ENCODE data around the gene PPT1. TPM values are rescaled to one million over a fixed set of nuclear protein-coding genes. Genes with fewer than 3 reads are reported as not detected.

PPT1 gene
- total and polyA plus RNA-seq, 2 of the 13 experiments (the other 11 are each of a cell fraction or from before 2014, with no cell fraction given) = 129 TPM

GRCh38 chr1:40096977-40097782 is at the start of gene PPT1 (continued):
- TF ChIP-seq, protein P1, sequence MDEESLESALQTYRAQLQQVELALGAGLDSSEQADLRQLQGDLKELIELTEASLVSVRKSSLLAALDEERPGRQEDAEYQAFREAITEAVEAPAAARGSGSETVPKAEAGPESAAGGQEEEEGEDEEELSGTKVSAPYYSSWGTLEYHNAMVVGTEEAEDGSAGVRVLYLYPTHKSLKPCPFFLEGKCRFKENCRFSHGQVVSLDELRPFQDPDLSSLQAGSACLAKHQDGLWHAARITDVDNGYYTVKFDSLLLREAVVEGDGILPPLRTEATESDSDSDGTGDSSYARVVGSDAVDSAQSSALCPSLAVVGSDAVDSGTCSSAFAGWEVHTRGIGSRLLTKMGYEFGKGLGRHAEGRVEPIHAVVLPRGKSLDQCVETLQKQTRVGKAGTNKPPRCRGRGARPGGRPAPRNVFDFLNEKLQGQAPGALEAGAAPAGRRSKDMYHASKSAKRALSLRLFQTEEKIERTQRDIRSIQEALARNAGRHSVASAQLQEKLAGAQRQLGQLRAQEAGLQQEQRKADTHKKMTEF (CRISPR knock-in tag; IDR thresholded peaks at IDR 0.05) = peak; percentile 85; the same call in 1 of the 2 replicates
- TF ChIP-seq ZMYM3 (CRISPR knock-in tag; IDR thresholded peaks at IDR 0.05) (peak; percentile 75; the same call in 1 of the 2 replicates), TBP (CRISPR knock-in tag; IDR thresholded peaks at IDR 0.05) (no peak), ZFP36 (IDR thresholded peaks at IDR 0.05; ENCODE audit: borderline replicate concordance, low read depth, low read length, partially characterized antibody) (no peak), TRAFD1 (CRISPR knock-in tag; IDR thresholded peaks at IDR 0.05; ENCODE audit: borderline replicate concordance) (no peak), CC2D1A (CRISPR knock-in tag; IDR thresholded peaks at IDR 0.05) (no peak), ZNF382 (CRISPR knock-in tag; IDR thresholded peaks at IDR 0.05; ENCODE audit: borderline replicate concordance) (no peak), ZKSCAN8 (CRISPR knock-in tag; IDR thresholded peaks at IDR 0.05; ENCODE audit: borderline replicate concordance) (peak; percentile 46; the same call in 1 of the 2 replicates), EZH2 (conservative IDR thresholded peaks at IDR 0.05; ENCODE audit: low read depth, low read length) (no peak), ZNF776 (CRISPR knock-in tag; IDR thresholded peaks at IDR 0.05) (peak; percentile 52; the same call in 1 of the 2 replicates), ZNF652 (CRISPR knock-in tag; IDR thresholded peaks at IDR 0.05; ENCODE audit: borderline replicate concordance, low read depth) (0 out of 2 replicates have a peak, but pooled peaks have one; percentile 14), KLF12 (CRISPR knock-in tag; IDR thresholded peaks at IDR 0.05; ENCODE audit: borderline replicate concordance) (peak; percentile 96; the same call in 1 of the 2 replicates), ELF3 (CRISPR knock-in tag; IDR thresholded peaks at IDR 0.05) (peak; percentile 42; the same call in 1 of the 2 replicates), KDM4B (CRISPR knock-in tag; IDR thresholded peaks at IDR 0.05) (no peak), ZNF264 (CRISPR knock-in tag; IDR thresholded peaks at IDR 0.05) (peak; percentile 43; the same call in 1 of the 2 replicates), ZNF333 (CRISPR knock-in tag; IDR thresholded peaks at IDR 0.05; ENCODE audit: borderline replicate concordance) (no peak; the same call in 1 of the 2 replicates), MAFK (conservative IDR thresholded peaks at IDR 0.05 in 1 of 2, IDR thresholded peaks at IDR 0.05 in 1 of 2; ENCODE audit: low read length in 2 of 2) (no peak), ZNF451 (CRISPR knock-in tag; IDR thresholded peaks at IDR 0.05) (peak; percentile 91), REPIN1 (CRISPR knock-in tag; IDR thresholded peaks at IDR 0.05; ENCODE audit: borderline replicate concordance, low read depth) (no peak), U2AF1 (optimal IDR thresholded peaks at IDR 0.05; ENCODE audit: low read depth, low read length) (no peak), ATF1 (CRISPR knock-in tag; IDR thresholded peaks at IDR 0.05) (no peak), ZNF558 (CRISPR knock-in tag; IDR thresholded peaks at IDR 0.05; ENCODE audit: borderline replicate concordance) (peak; percentile 90; the same call in 1 of the 2 replicates), ZNF616 (CRISPR knock-in tag; IDR thresholded peaks at IDR 0.05; ENCODE audit: low read depth) (0 out of 2 replicates have a peak, but pooled peaks have one; percentile 23), ZC3H13 (CRISPR knock-in tag; IDR thresholded peaks at IDR 0.05) (peak; percentile 82), ZNF839 (CRISPR knock-in tag; IDR thresholded peaks at IDR 0.05; ENCODE audit: borderline replicate concordance) (no peak)
- TF ChIP-seq, protein P2, sequence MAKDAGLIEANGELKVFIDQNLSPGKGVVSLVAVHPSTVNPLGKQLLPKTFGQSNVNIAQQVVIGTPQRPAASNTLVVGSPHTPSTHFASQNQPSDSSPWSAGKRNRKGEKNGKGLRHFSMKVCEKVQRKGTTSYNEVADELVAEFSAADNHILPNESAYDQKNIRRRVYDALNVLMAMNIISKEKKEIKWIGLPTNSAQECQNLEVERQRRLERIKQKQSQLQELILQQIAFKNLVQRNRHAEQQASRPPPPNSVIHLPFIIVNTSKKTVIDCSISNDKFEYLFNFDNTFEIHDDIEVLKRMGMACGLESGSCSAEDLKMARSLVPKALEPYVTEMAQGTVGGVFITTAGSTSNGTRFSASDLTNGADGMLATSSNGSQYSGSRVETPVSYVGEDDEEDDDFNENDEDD (CRISPR knock-in tag; IDR thresholded peaks at IDR 0.05; ENCODE audit: borderline replicate concordance) = peak; percentile 91
